Astrocyte of the cerebellum (primary cell): ENCODE measurements around the gene MAGI1.

Experiments used
- DNase-seq: peaks from one replicate; pipeline ENCODE4 v3.0.0-alpha.2; 2011; ENCODE audit warnings: low read depth
- H3K4me3 ChIP-seq: 2 replicates; pipeline ENCODE4 v1.5.1; 2011; ENCODE audit warnings: mild to moderate bottlenecking, low read depth, low read length, moderate library complexity
- CTCF ChIP-seq: IDR thresholded peaks from 2 replicates; pipeline ENCODE4 v1.5.1; 2012; ENCODE audit warnings: low read length, low read depth, moderate library complexity, mild to moderate bottlenecking; ENCODE audit errors: missing control alignments
- in situ Hi-C: cut with HindIII; loops from 2 replicates; pipeline ENCODE4 v1.10.0; 2017; ENCODE audit warnings: low sequenced_read_pairs

Gene MAGI1

GRCh38 chr3:65350801-65351476 lies 687.8 kb downstream of the MAGI1 start:
- DNase-seq: no peak
- H3K4me3 ChIP-seq: no peak overlapping the region
- in situ Hi-C loops: no loop called here
- TF ChIP-seq CTCF: no peak

DNA sequence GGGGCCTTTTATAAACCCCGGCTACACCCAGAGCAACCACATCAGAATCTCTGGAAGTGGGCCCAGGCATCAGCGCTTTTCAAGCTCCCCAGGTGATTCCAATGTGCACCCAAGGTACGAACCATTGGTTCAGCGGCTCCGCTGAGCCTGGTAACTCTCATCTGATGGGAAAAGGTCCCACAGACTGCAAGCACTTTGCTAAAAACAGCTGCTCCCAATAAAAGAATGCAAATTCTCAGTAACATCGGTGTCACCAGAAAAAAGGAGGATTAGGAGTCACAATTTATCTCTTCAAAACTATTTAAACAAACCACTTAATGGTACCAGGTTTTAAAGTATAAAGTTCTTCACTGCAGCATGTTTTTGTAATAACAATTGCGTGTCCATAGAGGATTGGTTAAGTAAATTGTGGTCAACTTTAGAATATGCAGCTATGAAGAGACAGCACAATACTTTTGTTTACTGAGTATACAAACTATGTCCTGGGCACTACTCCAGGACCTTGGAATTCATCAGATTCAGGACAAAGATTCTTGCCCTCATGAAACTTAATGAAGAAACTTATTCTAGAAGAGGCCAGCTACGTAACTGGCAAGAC lies 690.2 kb downstream of the MAGI1 start:
- no peak for TF ChIP-seq CTCF

DNA sequence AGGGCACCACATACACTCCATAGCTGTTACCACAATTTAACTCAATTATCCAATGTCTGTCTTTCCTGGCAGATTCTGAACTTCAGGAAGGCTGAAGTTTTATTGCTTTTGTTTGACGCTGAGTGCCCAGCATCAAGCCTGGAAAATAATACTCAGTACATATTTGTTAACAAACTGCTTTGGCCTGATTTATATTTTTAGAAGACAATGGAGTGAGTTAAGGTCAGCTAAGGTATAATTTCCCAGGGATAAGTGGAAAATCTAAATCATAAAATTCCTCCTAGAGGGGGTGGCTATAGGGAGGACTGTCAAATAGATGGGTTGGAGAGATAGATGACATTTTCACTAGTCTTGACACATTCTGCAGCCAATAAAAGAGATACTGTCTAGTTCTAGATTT lies 691.6 kb downstream of the MAGI1 start:
- DNase-seq: no peak
- in situ Hi-C loops: no loop called here
- no peak for TF ChIP-seq CTCF
- H3K4me3 ChIP-seq: no peak overlapping the region

More for the DNA sequence above, 690.2 kb downstream of the MAGI1 start:
- H3K4me3 ChIP-seq: no peak overlapping the region
- DNase-seq: peak; percentile 57
- in situ Hi-C loops: no loop called here

DNA sequence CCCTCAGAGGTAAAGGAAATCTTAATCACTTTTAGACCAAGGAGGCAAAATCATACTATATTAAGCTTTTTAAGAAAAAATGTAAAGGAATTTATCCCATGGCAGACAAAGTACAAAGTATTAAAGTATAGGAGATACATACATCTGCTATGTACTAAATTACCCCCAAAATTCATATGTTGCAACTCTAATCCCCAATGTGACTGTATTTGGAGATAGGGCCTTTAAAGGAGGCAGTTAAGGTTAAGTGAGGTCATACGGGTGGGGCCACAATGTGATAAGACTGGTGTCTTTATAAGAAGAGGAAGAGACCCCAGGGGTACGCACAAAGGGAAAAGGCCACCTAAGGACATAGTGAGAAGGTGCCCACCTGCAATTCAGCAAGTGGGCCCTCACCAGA lies 693.9 kb downstream of the MAGI1 start:
- no peak for TF ChIP-seq CTCF
- DNase-seq: no peak
- H3K4me3 ChIP-seq: no peak overlapping the region
- in situ Hi-C loops: no loop called here

DNA sequence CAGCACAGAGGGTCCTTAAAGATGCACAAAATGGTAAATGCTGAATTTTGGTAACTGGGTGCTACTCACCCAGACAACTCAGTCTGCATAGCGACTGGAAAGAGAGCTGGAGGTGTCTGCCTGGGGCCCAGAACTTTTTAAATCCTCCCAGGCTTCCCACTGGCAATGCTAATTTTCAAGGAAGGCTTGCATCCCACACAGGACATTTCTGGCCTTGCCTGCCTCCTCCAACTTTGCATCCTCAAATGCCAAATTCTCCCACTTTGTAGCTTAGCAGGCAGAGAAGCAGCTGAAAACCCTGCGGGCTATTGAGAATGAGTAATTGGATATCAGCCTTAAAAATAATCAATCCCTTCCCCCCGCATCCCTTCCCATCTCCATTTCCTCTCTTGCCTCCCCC lies 694.3 kb downstream of the MAGI1 start:
- in situ Hi-C loops: no loop called here
- TF ChIP-seq CTCF: no peak
- DNase-seq: no peak
- H3K4me3 ChIP-seq: no peak overlapping the region

GRCh38 chr3:65343736-65344135 lies 695.0 kb downstream of the MAGI1 start:
- no peak overlapping the region for H3K4me3 ChIP-seq
- no peak for DNase-seq
- TF ChIP-seq CTCF: no peak
- in situ Hi-C loops: no loop called here
